IPS-15b (cell line): ENCODE data around the gene PCCA.
"Not testable (repeated sequence)": the region's sequence is repeated elsewhere in the genome, so short reads cannot be mapped to it uniquely, and the experiment has no call there.

ENCODE experiments used
- H3K27me3 ChIP-seq: one replicate; pipeline ENCODE4 v1.6.1; 2013; ENCODE audit warnings: low read length; ENCODE audit not compliant: control insufficient read depth, insufficient read depth
- H3K36me3 ChIP-seq: one replicate; pipeline ENCODE4 v1.6.1; 2013; ENCODE audit warnings: low read length; ENCODE audit not compliant: control insufficient read depth, insufficient read depth
- H3K4me1 ChIP-seq: one replicate; pipeline ENCODE4 v1.6.1; 2013; ENCODE audit warnings: mild to moderate bottlenecking, low read length; ENCODE audit not compliant: control insufficient read depth, insufficient read depth
- H3K4me3 ChIP-seq: one replicate; pipeline ENCODE4 v1.5.1; 2013; ENCODE audit warnings: low read depth, low read length
- H3K9ac ChIP-seq: one replicate; pipeline ENCODE4 v1.6.1; 2013; ENCODE audit warnings: low read depth, mild to moderate bottlenecking, low read length
- H3K9me3 ChIP-seq: one replicate; pipeline ENCODE4 v1.6.1; 2013; ENCODE audit warnings: mild to moderate bottlenecking, low read length; ENCODE audit not compliant: control insufficient read depth, insufficient read depth

Gene PCCA

GRCh38 chr13:100128838-100129237 is 39.9 kb downstream of the PCCA start:
- Histone ChIP-seq H3K27me3 (no peaks in the 10 kb centered on the region), H3K9me3 (no peaks in the 10 kb centered on the region), H3K36me3 (no peaks in the 10 kb centered on the region)

GRCh38 chr13:100129605-100130004 is 40.7 kb downstream of the PCCA start:
- H3K9me3 ChIP-seq, result no peaks in the 10 kb centered on the region
- peaks cover 8% of the 10 kb centered on the region for H3K4me1 ChIP-seq
- H3K36me3 ChIP-seq, result no peaks in the 10 kb centered on the region
- H3K9ac ChIP-seq, result no peak overlapping the region
- H3K27me3 ChIP-seq, result no peaks in the 10 kb centered on the region
- H3K4me3 ChIP-seq, result no peak overlapping the region

More at GRCh38 chr13:100128838-100129237, 39.9 kb downstream of the PCCA start:
- H3K4me3 ChIP-seq, result no peak overlapping the region
- peaks cover 8% of the 10 kb centered on the region for H3K4me1 ChIP-seq
- no peak overlapping the region for H3K9ac ChIP-seq

GRCh38 chr13:100130092-100130491 is 41.2 kb downstream of the PCCA start:
- no peak overlapping the region for H3K4me3 ChIP-seq
- H3K9me3 ChIP-seq, result no peaks in the 10 kb centered on the region
- no peaks in the 10 kb centered on the region for H3K27me3 ChIP-seq
- no peaks in the 10 kb centered on the region for H3K36me3 ChIP-seq
- H3K4me1 ChIP-seq, result peaks cover 8% of the 10 kb centered on the region
- no peak overlapping the region for H3K9ac ChIP-seq

- Histone ChIP-seq H3K9ac (no peak overlapping the region), H3K36me3 (no peaks in the 10 kb centered on the region), H3K27me3 (no peaks in the 10 kb centered on the region), H3K4me3 (no peak overlapping the region), H3K9me3 (no peaks in the 10 kb centered on the region), H3K4me1 (peaks cover 8% of the 10 kb centered on the region)
These were observed 42.1 kb downstream of the PCCA start for GRCh38 chr13:100130930-100131511.

GRCh38 chr13:100131863-100132574 is 43.1 kb downstream of the PCCA start:
- Histone ChIP-seq H3K36me3 (no peaks in the 10 kb centered on the region), H3K4me3 (no peak overlapping the region), H3K9me3 (no peaks in the 10 kb centered on the region), H3K27me3 (no peaks in the 10 kb centered on the region), H3K9ac (no peak overlapping the region), H3K4me1 (peaks cover 8% of the 10 kb centered on the region)

- Histone ChIP-seq H3K27me3 (no peaks in the 10 kb centered on the region), H3K9me3 (no peaks in the 10 kb centered on the region), H3K36me3 (no peaks in the 10 kb centered on the region), H3K4me1 (no peaks in the 10 kb centered on the region), H3K4me3 (no peak overlapping the region), H3K9ac (no peak overlapping the region)
These were observed 50.1 kb downstream of the PCCA start for GRCh38 chr13:100138859-100139491.

GRCh38 chr13:100139817-100140216 is 50.9 kb downstream of the PCCA start:
- Histone ChIP-seq H3K36me3 (no peaks in the 10 kb centered on the region), H3K4me3 (no peak overlapping the region), H3K9ac (no peak overlapping the region), H3K4me1 (no peaks in the 10 kb centered on the region), H3K27me3 (no peaks in the 10 kb centered on the region), H3K9me3 (no peaks in the 10 kb centered on the region)

GRCh38 chr13:100140441-100140840 is 51.5 kb downstream of the PCCA start:
- Histone ChIP-seq H3K4me1 (no peaks in the 10 kb centered on the region), H3K27me3 (no peaks in the 10 kb centered on the region), H3K36me3 (no peaks in the 10 kb centered on the region), H3K9me3 (no peaks in the 10 kb centered on the region), H3K4me3 (no peak overlapping the region), H3K9ac (no peak overlapping the region)

GRCh38 chr13:100141461-100141961 is 52.6 kb downstream of the PCCA start:
- not testable (repeated sequence) for H3K4me3 ChIP-seq, H3K9me3 ChIP-seq, H3K36me3 ChIP-seq, H3K27me3 ChIP-seq, H3K9ac ChIP-seq, H3K4me1 ChIP-seq

GRCh38 chr13:100146534-100146933 is 57.6 kb downstream of the PCCA start:
- Histone ChIP-seq H3K4me1 (peaks cover 18% of the 10 kb centered on the region), H3K9me3 (no peaks in the 10 kb centered on the region), H3K9ac (no peak overlapping the region), H3K4me3 (no peak overlapping the region), H3K27me3 (no peaks in the 10 kb centered on the region), H3K36me3 (no peaks in the 10 kb centered on the region)

- peaks cover 18% of the 10 kb centered on the region for H3K4me1 ChIP-seq
- no peaks in the 10 kb centered on the region for H3K27me3 ChIP-seq
- H3K4me3 ChIP-seq, result no peak overlapping the region
- no peak overlapping the region for H3K9ac ChIP-seq
- H3K9me3 ChIP-seq, result no peaks in the 10 kb centered on the region
- no peaks in the 10 kb centered on the region for H3K36me3 ChIP-seq
These were observed 58.9 kb downstream of the PCCA start for GRCh38 chr13:100147825-100148224.

GRCh38 chr13:100148422-100148821 is 59.5 kb downstream of the PCCA start:
- H3K4me1 ChIP-seq, result peaks cover 18% of the 10 kb centered on the region
- no peaks in the 10 kb centered on the region for H3K9me3 ChIP-seq
- no peaks in the 10 kb centered on the region for H3K36me3 ChIP-seq
- no peaks in the 10 kb centered on the region for H3K27me3 ChIP-seq
- no peak overlapping the region for H3K4me3 ChIP-seq
- H3K9ac ChIP-seq, result no peak overlapping the region
